ENCODE data around the gene IVNS1ABP.

- TF ChIP-seq CTCF (IDR thresholded peaks at IDR 0.05; ENCODE audit: insufficient read depth, low read length) (no peak), POLR2AphosphoS5 (IDR thresholded peaks at IDR 0.05; ENCODE audit: low read depth) (no peak), REST (IDR thresholded peaks at IDR 0.05; ENCODE audit: insufficient replicate concordance, low read depth) (no peak)
Measured at GRCh38 chr1:185271921-185272320, 45.1 kb downstream of the IVNS1ABP start.
